Upper lobe of left lung (tissue), 6 donors: Measurements from ENCODE around the gene SEMA6A. TPM values are rescaled to one million over a fixed set of nuclear protein-coding genes. Genes with fewer than 3 reads are reported as not detected.

Source experiments
- ATAC-seq, 2 donors: fragments of 200-7000 bp; cut with Tn5 transposase; one replicate each; pipeline ENCODE4 v1.9.1; 2022; ENCODE audit warnings: mild to moderate bottlenecking in 2 of 2, moderate library complexity in 2 of 2; ENCODE audit not compliant: low FRiP score in 2 of 2
- DNase-seq, 2 donors: peaks; one replicate each; pipeline ENCODE4 v3.0.0-alpha.2; 2019 to 2020
- H3K27ac ChIP-seq, 4 donors: fragments of 200-600 bp; sonication (generic); one replicate each; pipeline ENCODE4 v1.5.1; 2016 to 2019
- H3K27me3 ChIP-seq, 4 donors: fragments of 200-600 bp; sonication (generic); one replicate each; pipeline ENCODE4 v1.5.1; 2017 to 2019
- H3K36me3 ChIP-seq, 4 donors: fragments of 200-600 bp; sonication (generic); one replicate each; pipeline ENCODE4 v1.5.1; 2016 to 2019
- H3K4me1 ChIP-seq, 4 donors: fragments of 200-600 bp; sonication (generic); one replicate each; pipeline ENCODE4 v1.5.1; 2018 to 2019
- H3K4me3 ChIP-seq, 4 donors: fragments of 200-600 bp; sonication (generic); one replicate each; pipeline ENCODE4 v1.5.1; 2017 to 2019; ENCODE audit warnings: mild to moderate bottlenecking in 2 of 4, moderate library complexity in 1 of 4
- H3K9me3 ChIP-seq, 4 donors: fragments of 200-600 bp; sonication (generic); one replicate each; pipeline ENCODE4 v1.5.1; 2018 to 2019
- EP300 ChIP-seq, 4 donors: sonication (generic); formaldehyde crosslinking; IDR thresholded peaks; one replicate each; pipeline ENCODE4 v1.5.1; 2017; ENCODE audit warnings: antibody characterized with exemption in 4 of 4, control low read depth in 2 of 4
- POLR2A ChIP-seq, 4 donors: fragments of 450-650 bp; IDR thresholded peaks; one replicate each; pipeline ENCODE4 v1.5.1; 2016 to 2017; ENCODE audit warnings: antibody characterized with exemption in 4 of 4, mild to moderate bottlenecking in 2 of 4
- POLR2AphosphoS5 ChIP-seq, 2 donors: sonication (generic); formaldehyde crosslinking; IDR thresholded peaks; one replicate each; pipeline ENCODE4 v1.5.1; 2017; ENCODE audit warnings: antibody characterized with exemption in 2 of 2
- WGBS, 2 donors: methylation state at CpG; one replicate each; pipeline ENCODE4 v1.1.5; 2017 to 2018; 5-methylcytosine and 5-hydroxymethylcytosine counted together
- total RNA-seq, 6 donors: library from RNA; depleted of rRNA in 4 of 6; stranded (reverse); fragments of >200 nt in 4 of 6; gene quantifications; one replicate each; pipeline versions ENCODE4 v1.1.0 to v1.2.1, GENCODE V29; 2016 to 2021
- TF ChIP-seq, protein P1 (sequence below), 6 experiments: fragments of 450-650 bp in 4 of 6; fragments of 200-600 bp in 2 of 6; sonication (generic) in 2 of 6; IDR thresholded peaks; one replicate each; pipeline ENCODE4 v1.5.1; 2016 to 2019; ENCODE audit warnings: antibody characterized with exemption in 6 of 6
- donor health status: DM: no; HTN: no; CAD: no; lungs with moderate emphysema.
- donor health status: DM: no; HTN: yes; CAD: no; lungs with severe emphysema.

The SEMA6A gene
- total RNA-seq, 6 donors from 2014 or later, result 17.1 to 66.5 (median 26.9) TPM

DNA sequence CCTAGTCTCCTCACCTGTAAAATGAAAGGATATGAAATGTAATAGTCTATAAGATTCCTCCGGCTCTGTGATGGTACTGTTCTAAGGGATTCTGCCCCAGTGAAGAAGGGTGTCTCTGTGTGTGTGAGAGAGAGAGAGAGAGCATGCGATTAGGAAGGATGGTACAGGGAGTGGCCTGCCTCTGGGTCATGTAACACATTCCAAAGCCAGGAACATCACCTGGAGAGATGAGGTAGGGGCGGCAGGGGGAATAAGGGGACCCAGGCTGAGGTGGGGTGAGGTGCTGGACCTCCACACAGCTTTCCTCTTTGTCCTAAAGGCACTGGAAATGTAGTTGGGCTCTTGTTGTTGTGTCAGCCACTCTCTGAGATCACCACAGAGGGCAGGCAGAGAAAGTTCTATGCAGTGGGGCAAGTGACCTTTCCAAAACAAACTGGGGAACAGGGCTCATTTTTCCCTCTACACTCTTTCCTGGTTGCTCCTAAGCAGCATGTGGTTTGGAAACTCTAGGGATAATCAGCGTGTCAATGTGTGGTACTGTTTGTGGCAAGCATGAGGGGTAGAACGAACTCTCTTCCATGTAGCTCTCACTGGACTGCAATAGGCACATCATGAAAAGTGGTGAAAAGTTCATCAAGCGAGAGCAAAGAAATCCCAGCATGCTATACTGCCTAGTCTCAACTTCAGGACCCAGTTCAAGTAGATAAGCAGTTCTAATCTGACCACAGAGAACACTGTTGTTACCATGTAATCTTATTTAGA lies 65.0 kb downstream of the SEMA6A start:
- ATAC-seq, result no peak
- 89% methylated on average over 6 of the region's 6 CpGs for WGBS, 2 donors
- H3K4me3 ChIP-seq, result no peak overlapping the region
- H3K36me3 ChIP-seq, result peaks cover 0 to 2% (median 0%) of the 10 kb centered on the region in 4 donors
- no peak for DNase-seq
- peaks cover 9 to 17% (median 14%) of the 10 kb centered on the region in 4 donors for H3K4me1 ChIP-seq
- H3K27me3 ChIP-seq, result no peaks in the 10 kb centered on the region
- TF ChIP-seq, protein P1, sequence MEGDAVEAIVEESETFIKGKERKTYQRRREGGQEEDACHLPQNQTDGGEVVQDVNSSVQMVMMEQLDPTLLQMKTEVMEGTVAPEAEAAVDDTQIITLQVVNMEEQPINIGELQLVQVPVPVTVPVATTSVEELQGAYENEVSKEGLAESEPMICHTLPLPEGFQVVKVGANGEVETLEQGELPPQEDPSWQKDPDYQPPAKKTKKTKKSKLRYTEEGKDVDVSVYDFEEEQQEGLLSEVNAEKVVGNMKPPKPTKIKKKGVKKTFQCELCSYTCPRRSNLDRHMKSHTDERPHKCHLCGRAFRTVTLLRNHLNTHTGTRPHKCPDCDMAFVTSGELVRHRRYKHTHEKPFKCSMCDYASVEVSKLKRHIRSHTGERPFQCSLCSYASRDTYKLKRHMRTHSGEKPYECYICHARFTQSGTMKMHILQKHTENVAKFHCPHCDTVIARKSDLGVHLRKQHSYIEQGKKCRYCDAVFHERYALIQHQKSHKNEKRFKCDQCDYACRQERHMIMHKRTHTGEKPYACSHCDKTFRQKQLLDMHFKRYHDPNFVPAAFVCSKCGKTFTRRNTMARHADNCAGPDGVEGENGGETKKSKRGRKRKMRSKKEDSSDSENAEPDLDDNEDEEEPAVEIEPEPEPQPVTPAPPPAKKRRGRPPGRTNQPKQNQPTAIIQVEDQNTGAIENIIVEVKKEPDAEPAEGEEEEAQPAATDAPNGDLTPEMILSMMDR (IDR thresholded peaks at IDR 0.05), result no peak
- TF ChIP-seq POLR2AphosphoS5 (IDR thresholded peaks at IDR 0.05) (no peak), POLR2A (IDR thresholded peaks at IDR 0.05) (no peak), EP300 (IDR thresholded peaks at IDR 0.05) (no peak)
- no peak overlapping the region for H3K27ac ChIP-seq
- H3K9me3 ChIP-seq, result no peaks in the 10 kb centered on the region

GRCh38 chr5:116508835-116509234 lies 65.8 kb downstream of the SEMA6A start:
- ATAC-seq, result no peak
- peaks cover 0 to 6% (median 0%) of the 10 kb centered on the region in 4 donors for H3K36me3 ChIP-seq
- WGBS, 2 donors, result 90 to 96% methylated on average over 6 of the region's 6 CpGs

GRCh38 chr5:116507941-116508655 lies 66.5 kb downstream of the SEMA6A start:
- Histone ChIP-seq H3K4me3 (no peak overlapping the region), H3K27ac (no peak overlapping the region), H3K4me1 (peaks cover 8 to 17% (median 15%) of the 10 kb centered on the region in 4 donors), H3K27me3 (no peaks in the 10 kb centered on the region), H3K36me3 (peaks cover 0 to 6% (median 0%) of the 10 kb centered on the region in 4 donors), H3K9me3 (no peaks in the 10 kb centered on the region)
- ATAC-seq (no peak), DNase-seq (no peak)
- 87 to 92% methylated on average over 10 of the region's 10 CpGs for WGBS, 2 donors
- TF ChIP-seq EP300 (IDR thresholded peaks at IDR 0.05), result no peak
- no peak for TF ChIP-seq POLR2AphosphoS5 (IDR thresholded peaks at IDR 0.05)
- TF ChIP-seq POLR2A (IDR thresholded peaks at IDR 0.05), result no peak
- TF ChIP-seq, protein P1 (IDR thresholded peaks at IDR 0.05), result no peak

More at GRCh38 chr5:116508835-116509234, 65.8 kb downstream of the SEMA6A start:
- no peak overlapping the region for H3K27ac ChIP-seq
- H3K27me3 ChIP-seq, result no peaks in the 10 kb centered on the region
- no peaks in the 10 kb centered on the region for H3K9me3 ChIP-seq
- H3K4me3 ChIP-seq, result no peak overlapping the region
- TF ChIP-seq, protein P1 (IDR thresholded peaks at IDR 0.05), result no peak
- TF ChIP-seq POLR2A (IDR thresholded peaks at IDR 0.05), result no peak
- TF ChIP-seq POLR2AphosphoS5 (IDR thresholded peaks at IDR 0.05), result no peak
- TF ChIP-seq EP300 (IDR thresholded peaks at IDR 0.05), result no peak
- no peak for DNase-seq
- H3K4me1 ChIP-seq, result peaks cover 8 to 17% (median 14%) of the 10 kb centered on the region in 4 donors

DNA sequence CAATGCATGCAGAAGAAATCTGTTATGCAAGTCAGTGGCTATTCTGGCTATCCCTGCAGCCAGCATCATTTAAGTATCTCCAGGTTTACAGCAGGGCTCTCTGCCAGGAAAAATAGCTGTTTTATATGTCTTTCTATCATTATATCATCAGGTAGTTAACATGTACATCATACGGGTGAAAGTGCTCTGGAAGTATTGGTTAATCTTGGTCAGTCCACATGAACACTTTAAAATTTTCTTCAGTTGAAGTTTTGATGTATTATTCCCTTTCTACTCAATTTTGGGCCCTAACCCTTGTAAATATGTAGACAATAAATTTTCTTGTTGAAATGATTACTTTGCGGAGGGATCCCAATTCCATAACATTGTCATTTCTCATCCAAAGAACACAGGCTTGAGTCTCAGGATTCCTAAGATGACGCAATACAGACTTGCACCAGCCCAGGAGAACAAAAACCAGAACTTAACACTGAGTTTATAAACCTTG lies 67.5 kb downstream of the SEMA6A start:
- WGBS, 2 donors, result 56 to 82% methylated on average over 3 of the region's 3 CpGs
- TF ChIP-seq POLR2A (IDR thresholded peaks at IDR 0.05) (no peak), EP300 (IDR thresholded peaks at IDR 0.05) (no peak), POLR2AphosphoS5 (IDR thresholded peaks at IDR 0.05) (no peak)
- TF ChIP-seq, protein P1 (IDR thresholded peaks at IDR 0.05), result no peak
- H3K4me3 ChIP-seq, result no peak overlapping the region
- ATAC-seq (no peak), DNase-seq (no peak)
- H3K9me3 ChIP-seq, result no peaks in the 10 kb centered on the region
- H3K4me1 ChIP-seq, result peaks cover 16 to 25% (median 23%) of the 10 kb centered on the region in 4 donors
- peaks cover 0 to 10% (median 0%) of the 10 kb centered on the region in 4 donors for H3K36me3 ChIP-seq
- no peaks in the 10 kb centered on the region for H3K27me3 ChIP-seq
- no peak overlapping the region for H3K27ac ChIP-seq
